H4 (cell line): Measurements from ENCODE around the gene TNFRSF4. TPM values are rescaled to one million over a fixed set of nuclear protein-coding genes. Genes with fewer than 3 reads are reported as not detected.

ENCODE experiments used
- DNase-seq: peaks from one replicate; pipeline ENCODE4 v3.0.0-alpha.2; 2015; ENCODE audit warnings: low spot score
- total RNA-seq: library from RNA; depleted of rRNA; stranded (reverse); fragments of >200 nt; shearing (Covaris generic); gene quantifications from 2 replicates; pipeline ENCODE4 v1.2.3, GENCODE V29; 2014

Gene TNFRSF4
- total RNA-seq, 1 experiment from 2014 or later: not detected

GRCh38 chr1:1245178-1245816 is 31.3 kb upstream of the TNFRSF4 start:
- DNase-seq: no peak

- no peak for DNase-seq
Measured at GRCh38 chr1:1244192-1244811, 30.3 kb upstream of the TNFRSF4 start.

- DNase-seq: no peak
Measured at GRCh38 chr1:1243807-1244191, 29.8 kb upstream of the TNFRSF4 start.

GRCh38 chr1:1243266-1243660 is 29.3 kb upstream of the TNFRSF4 start:
- DNase-seq: no peak

GRCh38 chr1:1242461-1243265 is 28.7 kb upstream of the TNFRSF4 start:
- DNase-seq: no peak

GRCh38 chr1:1241588-1242219 is 27.8 kb upstream of the TNFRSF4 start:
- DNase-seq: no peak

- DNase-seq: no peak
Measured at GRCh38 chr1:1240822-1241587, 27.1 kb upstream of the TNFRSF4 start.

GRCh38 chr1:1240348-1240732 is 26.4 kb upstream of the TNFRSF4 start:
- no peak for DNase-seq

- DNase-seq: no peak
Measured at GRCh38 chr1:1239614-1240347, 25.8 kb upstream of the TNFRSF4 start.

- no peak for DNase-seq
Measured at GRCh38 chr1:1239227-1239613, 25.3 kb upstream of the TNFRSF4 start.

- DNase-seq: no peak
Measured at GRCh38 chr1:1238702-1239178, 24.8 kb upstream of the TNFRSF4 start.

GRCh38 chr1:1237874-1238701 is 24.1 kb upstream of the TNFRSF4 start:
- no peak for DNase-seq

- no peak for DNase-seq
Measured at GRCh38 chr1:1236945-1237873, 23.3 kb upstream of the TNFRSF4 start.

- DNase-seq: no peak
Measured at GRCh38 chr1:1236176-1236763, 22.3 kb upstream of the TNFRSF4 start.

- no peak for DNase-seq
Measured at GRCh38 chr1:1235016-1235744, 21.2 kb upstream of the TNFRSF4 start.

- no peak for DNase-seq
Measured at GRCh38 chr1:1234180-1234808, 20.3 kb upstream of the TNFRSF4 start.

- DNase-seq: no peak
Measured at GRCh38 chr1:1233567-1233892, 19.6 kb upstream of the TNFRSF4 start.
